ENCODE results near the gene ANP32E.
"Not testable (repeated sequence)": the region's sequence is repeated elsewhere in the genome, so short reads cannot be mapped to it uniquely, and the experiment has no call there.

ANP32E gene

GRCh38 chr1:150214099-150214756 lies 21.7 kb downstream of the ANP32E start:
- not testable (repeated sequence) for DNase-seq (ENCODE audit: low read depth in 3 of 3)

- DNase-seq (ENCODE audit: low read depth in 3 of 3) = peak; percentile 67 to 86 (median 80)
These were observed 22.5 kb downstream of the ANP32E start for GRCh38 chr1:150213170-150214098.

- no peak for DNase-seq (ENCODE audit: low read depth in 3 of 3)
These were observed 23.8 kb downstream of the ANP32E start for GRCh38 chr1:150212070-150212469.

GRCh38 chr1:150210706-150211105 lies 25.2 kb downstream of the ANP32E start:
- DNase-seq (ENCODE audit: low read depth in 3 of 3) = no peak

- no peak for DNase-seq (ENCODE audit: low read depth in 3 of 3)
These were observed 25.8 kb downstream of the ANP32E start for GRCh38 chr1:150210091-150210490.

GRCh38 chr1:150208460-150208859 lies 27.5 kb downstream of the ANP32E start:
- DNase-seq (ENCODE audit: low read depth in 3 of 3) = not testable (repeated sequence)

GRCh38 chr1:150207281-150207971 lies 28.5 kb downstream of the ANP32E start:
- no peak for DNase-seq (ENCODE audit: low read depth in 3 of 3)

GRCh38 chr1:150196417-150196816 lies 39.5 kb downstream of the ANP32E start:
- DNase-seq (ENCODE audit: low read depth in 3 of 3) = no peak

- no peak for DNase-seq (ENCODE audit: low read depth in 3 of 3)
These were observed 41.4 kb downstream of the ANP32E start for GRCh38 chr1:150194381-150195031.

- DNase-seq (ENCODE audit: low read depth in 3 of 3) = no peak
These were observed 43.9 kb downstream of the ANP32E start for GRCh38 chr1:150192012-150192411.

- no peak for DNase-seq (ENCODE audit: low read depth in 3 of 3)
These were observed 48.4 kb downstream of the ANP32E start for GRCh38 chr1:150187560-150187931.

GRCh38 chr1:150186789-150187559 lies 48.9 kb downstream of the ANP32E start:
- no peak for DNase-seq (ENCODE audit: low read depth in 3 of 3)

GRCh38 chr1:150186438-150186788 lies 49.5 kb downstream of the ANP32E start:
- DNase-seq (ENCODE audit: low read depth in 3 of 3) = not testable (repeated sequence)

- DNase-seq (ENCODE audit: low read depth in 3 of 3) = no peak
These were observed 50.4 kb downstream of the ANP32E start for GRCh38 chr1:150185481-150185880.

GRCh38 chr1:150183061-150183460 lies 52.9 kb downstream of the ANP32E start:
- DNase-seq (ENCODE audit: low read depth in 3 of 3) = no peak

- DNase-seq (ENCODE audit: low read depth in 3 of 3) = no peak
These were observed 53.7 kb downstream of the ANP32E start for GRCh38 chr1:150182247-150182646.

- DNase-seq (ENCODE audit: low read depth in 3 of 3) = no peak
These were observed 55.4 kb downstream of the ANP32E start for GRCh38 chr1:150180474-150180873.

- DNase-seq (ENCODE audit: low read depth in 3 of 3) = no peak
These were observed 56.0 kb downstream of the ANP32E start for GRCh38 chr1:150179867-150180266.

GRCh38 chr1:150178548-150178947 lies 57.4 kb downstream of the ANP32E start:
- DNase-seq (ENCODE audit: low read depth in 3 of 3) = no peak

- no peak for DNase-seq (ENCODE audit: low read depth in 3 of 3)
These were observed 59.3 kb downstream of the ANP32E start for GRCh38 chr1:150176593-150176992.

- no peak for DNase-seq (ENCODE audit: low read depth in 3 of 3)
These were observed 62.7 kb downstream of the ANP32E start for GRCh38 chr1:150173141-150173585.
